GM21526 (cell line): Measurements from ENCODE around the gene RAB3IP.
"Not testable (repeated sequence)": the region's sequence is repeated elsewhere in the genome, so short reads cannot be mapped to it uniquely, and the experiment has no call there.

Experiments
- ATAC-seq: cut with Tn5 transposase; IDR thresholded peaks from one replicate; pipeline ENCODE4 v1.9.1; 2021; ENCODE audit warnings: moderate library complexity; ENCODE audit not compliant: unreplicated experiment, low FRiP score

RAB3IP gene

GRCh38 chr12:69751476-69751875 is 12.8 kb downstream of the RAB3IP start:
- no peak for ATAC-seq

- no peak for ATAC-seq
These were observed 16.6 kb downstream of the RAB3IP start for GRCh38 chr12:69755302-69755701.

- ATAC-seq: no peak
These were observed 17.6 kb downstream of the RAB3IP start for GRCh38 chr12:69756088-69756755.

- no peak for ATAC-seq
These were observed 19.4 kb downstream of the RAB3IP start for GRCh38 chr12:69758105-69758504.

- not testable (repeated sequence) for ATAC-seq
These were observed 20.9 kb downstream of the RAB3IP start for GRCh38 chr12:69759581-69759980.

- no peak for ATAC-seq
These were observed 26.9 kb downstream of the RAB3IP start for GRCh38 chr12:69765515-69765914.

GRCh38 chr12:69766260-69766659 is 27.6 kb downstream of the RAB3IP start:
- ATAC-seq: no peak

- ATAC-seq: no peak
These were observed 41.3 kb downstream of the RAB3IP start for GRCh38 chr12:69779928-69780327.

GRCh38 chr12:69783365-69783764 is 44.7 kb downstream of the RAB3IP start:
- ATAC-seq: no peak

- ATAC-seq: no peak
These were observed 50.7 kb downstream of the RAB3IP start for GRCh38 chr12:69789351-69789750.

GRCh38 chr12:69792533-69792932 is 53.9 kb downstream of the RAB3IP start:
- no peak for ATAC-seq

- ATAC-seq: not testable (repeated sequence)
These were observed 68.6 kb downstream of the RAB3IP start for GRCh38 chr12:69807101-69807897.

GRCh38 chr12:69810870-69811498 is 72.3 kb downstream of the RAB3IP start:
- ATAC-seq: no peak

- peak; percentile 45 for ATAC-seq
These were observed 77.4 kb downstream of the RAB3IP start for GRCh38 chr12:69816082-69816481.

- ATAC-seq: no peak
These were observed 82.4 kb downstream of the RAB3IP start for GRCh38 chr12:69821032-69821455.

GRCh38 chr12:69821456-69822159 is 82.9 kb downstream of the RAB3IP start:
- ATAC-seq: no peak

- ATAC-seq: no peak
These were observed 83.7 kb downstream of the RAB3IP start for GRCh38 chr12:69822201-69822860.

GRCh38 chr12:69824028-69824427 is 85.4 kb downstream of the RAB3IP start:
- no peak for ATAC-seq

GRCh38 chr12:69824966-69825560 is 86.4 kb downstream of the RAB3IP start, which contains the start of gene MYRFL:
MYRFL (plus strand) TSS chr12:69825227; CDS start chr12:69825518, 291 bp downstream.
- no peak for ATAC-seq

- no peak for ATAC-seq
These were observed 90.2 kb downstream of the RAB3IP start for GRCh38 chr12:69828897-69829296.
